Prostate gland (tissue), 2 donors: ENCODE measurements around the gene CDH13.

Source experiments
- CTCF ChIP-seq, 4 experiments: fragments of 200-600 bp in 2 of 4; fragments of 450-650 bp in 2 of 4; sonication (generic) in 2 of 4; IDR thresholded peaks; 1 replicate in 3 of 4; 2 replicates in 1 of 4; pipeline ENCODE4 v1.5.1; 2016 to 2019; ENCODE audit warnings: antibody characterized with exemption in 4 of 4, mild to moderate bottlenecking in 2 of 4, moderate library complexity in 2 of 4
- POLR2A ChIP-seq: fragments of 450-650 bp; IDR thresholded peaks from one replicate; pipeline ENCODE4 v1.6.1; 2016; ENCODE audit warnings: antibody characterized with exemption, mild to moderate bottlenecking
- POLR2AphosphoS5 ChIP-seq: sonication (generic); formaldehyde crosslinking; IDR thresholded peaks from one replicate; pipeline ENCODE4 v1.6.1; 2017; ENCODE audit warnings: antibody characterized with exemption

- TF ChIP-seq CTCF (IDR thresholded peaks at IDR 0.05): no peak
- no peak for TF ChIP-seq POLR2A
- no peak for TF ChIP-seq POLR2AphosphoS5
These were observed 572.2 kb downstream of the CDH13 start for GRCh38 chr16:83198977-83199376.
